Measurements from ENCODE around the gene LRAT.

LRAT gene

GRCh38 chr4:154760895-154761294 lies 17.1 kb downstream of the LRAT start:
- no peak overlapping the region for H3K27ac ChIP-seq (ENCODE audit: low read length)
- H3K4me1 ChIP-seq (ENCODE audit: low read length), result no peaks in the 10 kb centered on the region
- H3K4me2 ChIP-seq (ENCODE audit: low read length), result no peak overlapping the region
- no peak overlapping the region for H2AFZ ChIP-seq (ENCODE audit: low read depth, low read length)
- TF ChIP-seq CTCF (IDR thresholded peaks at IDR 0.05; ENCODE audit: low read depth, low read length) (no peak), EZH2phosphoT487 (IDR thresholded peaks at IDR 0.05; ENCODE audit: low read depth) (no peak)
- no peak overlapping the region for H3K9ac ChIP-seq (ENCODE audit: low read length)
- H3K79me2 ChIP-seq (ENCODE audit: low read length), result no peaks in the 10 kb centered on the region
- no peaks in the 10 kb centered on the region for H3K9me3 ChIP-seq (ENCODE audit: insufficient read depth, low read length)
- H3K27me3 ChIP-seq (ENCODE audit: low read depth, low read length), result peaks cover 2% of the 10 kb centered on the region; the same call in 1 of the 2 replicates
- H3K4me3 ChIP-seq (ENCODE audit: low read length), result no peak overlapping the region
- H3K36me3 ChIP-seq (replicated peaks; ENCODE audit: low read depth, low read length), result no peaks in the 10 kb centered on the region
- H4K20me1 ChIP-seq (ENCODE audit: insufficient read depth, low read length), result no peaks in the 10 kb centered on the region

- Histone ChIP-seq H3K36me3 (replicated peaks; ENCODE audit: low read depth, low read length) (no peaks in the 10 kb centered on the region), H4K20me1 (ENCODE audit: insufficient read depth, low read length) (no peaks in the 10 kb centered on the region), H3K27me3 (ENCODE audit: low read depth, low read length) (no peaks in the 10 kb centered on the region), H3K27ac (ENCODE audit: low read length) (no peak overlapping the region), H3K9ac (ENCODE audit: low read length) (no peak overlapping the region), H3K4me3 (ENCODE audit: low read length) (no peak overlapping the region), H3K4me1 (ENCODE audit: low read length) (no peaks in the 10 kb centered on the region), H3K9me3 (ENCODE audit: insufficient read depth, low read length) (no peaks in the 10 kb centered on the region), H3K79me2 (ENCODE audit: low read length) (no peaks in the 10 kb centered on the region), H3K4me2 (ENCODE audit: low read length) (no peak overlapping the region), H2AFZ (ENCODE audit: low read depth, low read length) (no peak overlapping the region)
- no peak for TF ChIP-seq EZH2phosphoT487 (IDR thresholded peaks at IDR 0.05; ENCODE audit: low read depth)
- no peak for TF ChIP-seq CTCF (IDR thresholded peaks at IDR 0.05; ENCODE audit: low read depth, low read length)
Measured at GRCh38 chr4:154778264-154778663, 34.5 kb downstream of the LRAT start.

GRCh38 chr4:154779362-154779947 lies 35.7 kb downstream of the LRAT start:
- Histone ChIP-seq H3K9ac (ENCODE audit: low read length) (no peak overlapping the region), H2AFZ (ENCODE audit: low read depth, low read length) (no peak overlapping the region), H3K79me2 (ENCODE audit: low read length) (no peaks in the 10 kb centered on the region)

More at GRCh38 chr4:154779362-154779947, 35.7 kb downstream of the LRAT start:
- no peaks in the 10 kb centered on the region for H3K27me3 ChIP-seq (ENCODE audit: low read depth, low read length)
- peak; percentile 63 for TF ChIP-seq CTCF (IDR thresholded peaks at IDR 0.05; ENCODE audit: low read depth, low read length)
- TF ChIP-seq EZH2phosphoT487 (IDR thresholded peaks at IDR 0.05; ENCODE audit: low read depth), result no peak
- no peaks in the 10 kb centered on the region for H3K36me3 ChIP-seq (replicated peaks; ENCODE audit: low read depth, low read length)
- no peaks in the 10 kb centered on the region for H3K9me3 ChIP-seq (ENCODE audit: insufficient read depth, low read length)
- no peaks in the 10 kb centered on the region for H3K4me1 ChIP-seq (ENCODE audit: low read length)
- no peak overlapping the region for H3K4me2 ChIP-seq (ENCODE audit: low read length)
- H4K20me1 ChIP-seq (ENCODE audit: insufficient read depth, low read length), result no peaks in the 10 kb centered on the region
- no peak overlapping the region for H3K4me3 ChIP-seq (ENCODE audit: low read length)
- no peak overlapping the region for H3K27ac ChIP-seq (ENCODE audit: low read length)
